ENCODE data around the gene COA6. TPM values are rescaled to one million over a fixed set of nuclear protein-coding genes. Genes with fewer than 3 reads are reported as not detected.

COA6 gene
- total and polyA plus RNA-seq, 8 donors, result 23.3 to 27.4 (median 24.5) TPM

DNA sequence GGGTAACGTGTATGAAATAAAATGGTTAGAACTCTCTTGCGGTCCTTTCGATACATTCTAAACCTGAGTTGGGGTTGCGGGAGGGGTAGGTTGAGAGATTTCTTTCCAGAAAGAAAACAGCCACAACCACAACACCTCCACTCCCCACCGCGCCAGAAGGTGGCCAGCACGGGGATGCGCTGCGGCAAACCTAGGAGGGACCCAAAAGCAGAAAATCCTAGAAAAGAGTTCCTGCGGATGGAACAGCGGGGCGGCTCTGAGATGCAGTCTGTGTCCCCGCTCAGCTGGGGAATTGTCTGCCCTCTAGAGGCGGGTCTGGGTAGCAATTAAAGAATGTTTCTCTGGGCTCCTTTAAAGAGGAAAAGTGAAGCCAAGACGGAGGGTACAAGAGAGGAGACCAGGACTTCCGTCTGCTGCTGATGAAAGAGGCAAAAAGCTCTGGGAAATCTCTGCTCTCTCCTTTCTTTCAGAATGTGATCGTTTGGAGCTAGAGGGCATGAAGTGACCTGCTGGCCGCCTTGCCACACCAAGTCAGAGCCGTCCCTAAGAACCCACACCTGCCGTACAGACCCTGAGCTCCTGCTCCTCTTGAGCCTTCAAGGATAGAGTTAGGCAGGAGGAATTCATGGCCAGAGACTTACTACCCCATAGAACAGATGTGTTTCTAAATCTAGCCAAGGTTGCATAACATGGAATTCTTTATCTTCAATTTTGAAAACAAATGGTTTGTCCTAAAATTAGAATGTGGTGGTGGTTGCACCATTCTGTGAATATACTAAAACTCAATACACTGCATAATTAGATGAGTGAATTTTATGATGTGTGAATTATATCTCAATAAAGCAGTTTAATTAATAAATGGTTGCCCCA is 46.5 kb upstream of the COA6 start:
- intact Hi-C loops (cut with DNase I), result no loop called here
- peak in 2 of 4 donors; percentile 30 to 32 for DNase-seq
- peak overlapping the region in 1 of 2 donors; percentile 42 for H3K27ac ChIP-seq
- peaks cover 0 to 20% of the 10 kb centered on the region in 2 donors for H3K27me3 ChIP-seq
- TF ChIP-seq, protein P1, sequence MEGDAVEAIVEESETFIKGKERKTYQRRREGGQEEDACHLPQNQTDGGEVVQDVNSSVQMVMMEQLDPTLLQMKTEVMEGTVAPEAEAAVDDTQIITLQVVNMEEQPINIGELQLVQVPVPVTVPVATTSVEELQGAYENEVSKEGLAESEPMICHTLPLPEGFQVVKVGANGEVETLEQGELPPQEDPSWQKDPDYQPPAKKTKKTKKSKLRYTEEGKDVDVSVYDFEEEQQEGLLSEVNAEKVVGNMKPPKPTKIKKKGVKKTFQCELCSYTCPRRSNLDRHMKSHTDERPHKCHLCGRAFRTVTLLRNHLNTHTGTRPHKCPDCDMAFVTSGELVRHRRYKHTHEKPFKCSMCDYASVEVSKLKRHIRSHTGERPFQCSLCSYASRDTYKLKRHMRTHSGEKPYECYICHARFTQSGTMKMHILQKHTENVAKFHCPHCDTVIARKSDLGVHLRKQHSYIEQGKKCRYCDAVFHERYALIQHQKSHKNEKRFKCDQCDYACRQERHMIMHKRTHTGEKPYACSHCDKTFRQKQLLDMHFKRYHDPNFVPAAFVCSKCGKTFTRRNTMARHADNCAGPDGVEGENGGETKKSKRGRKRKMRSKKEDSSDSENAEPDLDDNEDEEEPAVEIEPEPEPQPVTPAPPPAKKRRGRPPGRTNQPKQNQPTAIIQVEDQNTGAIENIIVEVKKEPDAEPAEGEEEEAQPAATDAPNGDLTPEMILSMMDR (IDR thresholded peaks at IDR 0.05), result peak; percentile 64 to 78
- H3K9me3 ChIP-seq, result no peaks in the 10 kb centered on the region
- H3K4me1 ChIP-seq, result peaks cover 2 to 25% of the 10 kb centered on the region in 2 donors
- H3K36me3 ChIP-seq, result no peaks in the 10 kb centered on the region
- peak overlapping the region; percentile 14 to 32 for H3K4me3 ChIP-seq
- ATAC-seq, result peak; percentile 96

DNA sequence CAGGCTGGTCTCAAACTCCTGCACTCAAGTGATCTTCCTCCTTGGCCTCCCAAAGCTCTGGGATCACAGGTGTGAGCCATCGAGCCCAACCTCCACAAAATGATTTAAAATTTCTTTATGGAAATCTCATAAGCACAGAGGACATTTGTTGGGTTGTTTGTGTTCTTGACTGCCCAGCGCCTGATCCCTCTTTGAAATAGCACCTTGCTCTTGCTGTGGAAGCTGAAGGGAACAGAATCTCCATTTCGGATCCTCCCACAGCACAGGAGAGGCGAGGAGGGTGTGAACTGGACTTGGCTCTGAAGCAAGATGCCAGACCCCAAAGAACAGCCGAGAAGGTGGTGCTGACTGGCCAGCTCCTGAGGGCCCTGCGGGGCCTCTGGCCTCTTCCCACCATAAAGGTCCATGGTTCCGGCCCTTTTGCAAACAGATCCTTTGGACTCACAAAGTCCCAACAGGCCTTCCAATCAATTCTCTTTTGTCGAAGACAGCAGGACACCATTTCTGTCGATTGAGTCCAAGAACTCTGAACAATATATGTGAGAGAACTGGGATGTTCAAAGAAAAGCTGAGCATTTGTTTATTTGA is 45.6 kb upstream of the COA6 start:
- Histone ChIP-seq H3K4me3 (no peak overlapping the region), H3K9me3 (no peaks in the 10 kb centered on the region), H3K36me3 (no peaks in the 10 kb centered on the region), H3K27ac (no peak overlapping the region), H3K27me3 (peaks cover 0 to 20% of the 10 kb centered on the region in 2 donors), H3K4me1 (peaks cover 2 to 26% of the 10 kb centered on the region in 2 donors)
- no peak for ATAC-seq
- DNase-seq, result no peak
- intact Hi-C loops (cut with DNase I), result no loop called here
- TF ChIP-seq, protein P1 (IDR thresholded peaks at IDR 0.05), result no peak

DNA sequence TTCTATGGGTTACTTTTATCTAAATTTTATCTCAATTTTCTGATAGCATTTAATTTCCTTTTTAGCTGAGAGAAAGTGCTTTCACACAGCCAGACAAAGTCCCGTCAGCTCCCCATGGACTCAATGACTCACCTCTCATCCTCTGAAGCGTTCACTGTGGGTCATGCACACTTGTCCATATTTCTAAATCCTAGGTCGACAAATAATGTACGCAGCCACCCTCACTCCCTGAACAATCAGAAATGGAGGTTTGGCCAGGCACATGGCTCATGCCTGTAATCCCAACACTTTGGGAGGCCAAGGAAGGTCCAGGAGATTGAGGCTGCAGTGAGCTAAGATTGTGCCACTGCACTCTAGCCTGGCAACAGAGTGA is 42.4 kb upstream of the COA6 start:
- no peak overlapping the region for H3K4me3 ChIP-seq
- peaks cover 0 to 6% of the 10 kb centered on the region in 2 donors for H3K27me3 ChIP-seq
- TF ChIP-seq, protein P1 (IDR thresholded peaks at IDR 0.05), result no peak
- H3K9me3 ChIP-seq, result no peaks in the 10 kb centered on the region
- no peak for DNase-seq
- no peaks in the 10 kb centered on the region for H3K36me3 ChIP-seq
- H3K4me1 ChIP-seq, result peaks cover 2 to 26% of the 10 kb centered on the region in 2 donors
- H3K27ac ChIP-seq, result peak overlapping the region in 1 of 2 donors; percentile 28
- ATAC-seq, result no peak
- intact Hi-C loops (cut with DNase I), result no loop called here

DNA sequence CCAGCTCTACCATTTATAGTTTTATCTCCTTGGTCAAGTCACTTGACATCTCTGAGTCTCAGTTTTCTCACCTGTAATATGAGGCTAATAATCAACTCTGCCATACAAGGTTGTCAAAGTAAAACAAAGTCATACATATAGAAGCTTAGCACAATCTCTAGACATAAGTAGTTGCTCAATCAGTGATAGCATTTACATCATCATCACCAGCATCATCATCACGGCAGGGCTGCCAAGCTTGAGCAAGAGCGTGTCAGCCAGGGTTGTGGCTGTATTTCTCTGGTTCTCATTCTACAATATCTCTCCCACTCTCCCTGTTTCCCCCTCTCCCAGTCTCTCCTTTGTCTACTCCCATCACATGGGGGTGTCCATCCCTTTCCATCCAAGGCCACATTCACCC is 41.7 kb upstream of the COA6 start:
- H3K9me3 ChIP-seq, result peaks cover 0 to 6% of the 10 kb centered on the region in 2 donors
- H3K27ac ChIP-seq, result peak overlapping the region in 1 of 2 donors; percentile 28
- ATAC-seq (no peak), DNase-seq (no peak)
- intact Hi-C loops (cut with DNase I), result no loop called here
- H3K36me3 ChIP-seq, result no peaks in the 10 kb centered on the region
- TF ChIP-seq, protein P1 (IDR thresholded peaks at IDR 0.05), result no peak
- no peak overlapping the region for H3K4me3 ChIP-seq
- peaks cover 2 to 22% of the 10 kb centered on the region in 2 donors for H3K4me1 ChIP-seq
- H3K27me3 ChIP-seq, result peaks cover 0 to 1% of the 10 kb centered on the region in 2 donors

DNA sequence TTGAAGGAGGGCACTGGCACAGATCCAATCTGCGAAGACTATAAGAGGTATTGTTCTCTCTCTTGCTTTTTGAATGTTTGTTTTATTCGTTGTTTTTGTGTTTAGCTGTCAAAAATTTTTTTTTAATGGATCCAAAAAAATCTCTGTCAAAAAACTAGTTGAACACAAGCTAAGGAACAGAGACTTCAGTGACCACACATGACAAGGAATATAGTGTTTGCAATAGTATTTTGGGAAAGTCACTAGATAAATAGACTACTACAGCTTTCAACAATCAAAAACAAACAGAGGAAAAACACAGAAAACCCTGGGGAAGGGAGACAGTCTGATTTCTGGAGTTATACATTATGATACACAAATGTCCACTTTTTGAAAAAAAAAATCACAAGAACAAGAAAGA is 36.9 kb upstream of the COA6 start:
- Histone ChIP-seq H3K27ac (no peak overlapping the region), H3K4me3 (no peak overlapping the region), H3K27me3 (no peaks in the 10 kb centered on the region), H3K36me3 (no peaks in the 10 kb centered on the region), H3K9me3 (peaks cover 0 to 30% of the 10 kb centered on the region in 2 donors), H3K4me1 (peaks cover 0 to 6% of the 10 kb centered on the region in 2 donors)
- ATAC-seq (no peak), DNase-seq (no peak)
- TF ChIP-seq, protein P1 (IDR thresholded peaks at IDR 0.05), result no peak
- intact Hi-C loops (cut with DNase I), result no loop called here

Data from left lung (tissue), 10 donors.